Keratinocyte (primary cell): ENCODE measurements around the gene ARHGAP9. TPM values are rescaled to one million over a fixed set of nuclear protein-coding genes. Genes with fewer than 3 reads are reported as not detected.
"Not testable (repeated sequence)": the region's sequence is repeated elsewhere in the genome, so short reads cannot be mapped to it uniquely, and the experiment has no call there.

Experiments
- DNase-seq: peaks from one replicate; pipeline ENCODE4 v3.0.0-alpha.2; 2011; ENCODE audit warnings: low read depth, missing footprints, low spot score
- FAIRE-seq: peaks from 2 replicates; lab custom pipeline; 2011; peaks lifted over from hg19 to GRCh38; lab: Jason Lieb, UNC
- H2AFZ ChIP-seq: 2 replicates; pipeline ENCODE4 v1.6.0; 2012; ENCODE audit warnings: low read length, control low read depth, inconsistent platforms; ENCODE audit not compliant: control insufficient read depth
- H3K27ac ChIP-seq: 2 replicates; pipeline ENCODE4 v1.5.1; 2011; ENCODE audit warnings: low read length; ENCODE audit not compliant: control insufficient read depth, insufficient read depth
- H3K27me3 ChIP-seq: 3 replicates; pipeline ENCODE4 v1.6.0; 2011; ENCODE audit warnings: low read length; ENCODE audit not compliant: control insufficient read depth, insufficient read depth; ENCODE audit errors: extremely low read depth
- H3K36me3 ChIP-seq, 2 experiments: 2 replicates in 1 of 2; 3 replicates in 1 of 2; pipeline ENCODE4 v1.5.1; 2011; ENCODE audit warnings: low read length in 2 of 2, mild to moderate bottlenecking in 1 of 2; ENCODE audit not compliant: control insufficient read depth in 2 of 2, insufficient read depth in 2 of 2; ENCODE audit errors: extremely low read depth in 1 of 2
- H3K4me1 ChIP-seq: 3 replicates; pipeline ENCODE4 v1.5.1; 2011; ENCODE audit warnings: low read length; ENCODE audit not compliant: control insufficient read depth, insufficient read depth; ENCODE audit errors: extremely low read depth
- H3K4me2 ChIP-seq: 3 replicates; pipeline ENCODE4 v1.6.0; 2011; ENCODE audit warnings: low read depth, low read length; ENCODE audit not compliant: control insufficient read depth, insufficient read depth; ENCODE audit errors: extremely low read depth
- H3K4me3 ChIP-seq, 3 experiments: fragments of 200-600 bp in 1 of 3; sonication (generic) in 1 of 3; 2 replicates in 2 of 3; 3 replicates in 1 of 3; pipeline ENCODE4 v1.5.1; 2011 to 2016; ENCODE audit warnings: low read length in 3 of 3, mild to moderate bottlenecking in 3 of 3, control low read depth in 2 of 3, inconsistent platforms in 1 of 3, low read depth in 1 of 3, mixed read lengths in 1 of 3, mixed run types in 1 of 3, moderate library complexity in 1 of 3; ENCODE audit not compliant: control insufficient read depth in 2 of 3, insufficient read depth in 2 of 3; ENCODE audit errors: extremely low read depth in 1 of 3
- H3K79me2 ChIP-seq: 2 replicates; pipeline ENCODE4 v1.6.0; 2012; ENCODE audit warnings: low read length; ENCODE audit not compliant: control insufficient read depth, insufficient read depth
- H3K9ac ChIP-seq: 3 replicates; pipeline ENCODE4 v1.6.0; 2011; ENCODE audit warnings: low read length; ENCODE audit not compliant: control insufficient read depth, insufficient read depth; ENCODE audit errors: extremely low read depth
- H3K9me1 ChIP-seq: 3 replicates; pipeline ENCODE4 v1.6.0; 2011; ENCODE audit warnings: low read length; ENCODE audit not compliant: control insufficient read depth, insufficient read depth; ENCODE audit errors: extremely low read depth
- H3K9me3 ChIP-seq: 2 replicates; pipeline ENCODE4 v1.5.1; 2012; ENCODE audit warnings: low read depth, low read length; ENCODE audit not compliant: control insufficient read depth
- H4K20me1 ChIP-seq: 3 replicates; pipeline ENCODE4 v1.6.0; 2011; ENCODE audit warnings: low read length; ENCODE audit not compliant: control insufficient read depth, insufficient read depth; ENCODE audit errors: extremely low read depth
- CTCF ChIP-seq, 3 experiments: IDR thresholded peaks in 1 of 3; conservative IDR thresholded peaks in 1 of 3; optimal IDR thresholded peaks in 1 of 3; 2 replicates in 2 of 3; 3 replicates in 1 of 3; pipeline versions ENCODE3 to v1.5.1; 2011; ENCODE audit warnings: low read length in 3 of 3, mild to moderate bottlenecking in 3 of 3, moderate library complexity in 2 of 3, control low read depth in 1 of 3, inconsistent platforms in 1 of 3; ENCODE audit not compliant: insufficient read depth in 2 of 3; ENCODE audit errors: extremely low read depth in 1 of 3
- EZH2 ChIP-seq: IDR thresholded peaks from one replicate; pipeline ENCODE4 v1.6.1; 2012; ENCODE audit warnings: inconsistent platforms, mild to moderate bottlenecking, low read length, moderate library complexity
- dilution Hi-C: fragments of 300-500 bp; cut with MboI; formaldehyde crosslinking; loops from one replicate; pipeline ENCODE4 v1.7.0; 2020; ENCODE audit warnings: low sequenced_read_pairs; ENCODE audit not compliant: extremely low pct_ligation_motif_present
- polyA plus RNA-seq, 5 experiments: library from polyadenylated mRNA; depleted of rRNA in 3 of 5; stranded (reverse) in 3 of 5; stranded (forward) in 1 of 5; unstranded in 1 of 5; fragments of >200 nt; gene quantifications; 1 replicate in 1 of 5; 2 replicates in 3 of 5; 3 replicates in 1 of 5; pipeline versions ENCODE4 v1.2.1 to v1.2.3, GENCODE V29; 2011 to 2012; ENCODE audit warnings: missing spikeins in 2 of 5, low read depth in 1 of 5, low replicate concordance in 1 of 5

ARHGAP9 gene
- polyA plus RNA-seq, 1 donor (not counting 4 experiments of a cell fraction or from before 2014, with no cell fraction given) = not detected

DNA sequence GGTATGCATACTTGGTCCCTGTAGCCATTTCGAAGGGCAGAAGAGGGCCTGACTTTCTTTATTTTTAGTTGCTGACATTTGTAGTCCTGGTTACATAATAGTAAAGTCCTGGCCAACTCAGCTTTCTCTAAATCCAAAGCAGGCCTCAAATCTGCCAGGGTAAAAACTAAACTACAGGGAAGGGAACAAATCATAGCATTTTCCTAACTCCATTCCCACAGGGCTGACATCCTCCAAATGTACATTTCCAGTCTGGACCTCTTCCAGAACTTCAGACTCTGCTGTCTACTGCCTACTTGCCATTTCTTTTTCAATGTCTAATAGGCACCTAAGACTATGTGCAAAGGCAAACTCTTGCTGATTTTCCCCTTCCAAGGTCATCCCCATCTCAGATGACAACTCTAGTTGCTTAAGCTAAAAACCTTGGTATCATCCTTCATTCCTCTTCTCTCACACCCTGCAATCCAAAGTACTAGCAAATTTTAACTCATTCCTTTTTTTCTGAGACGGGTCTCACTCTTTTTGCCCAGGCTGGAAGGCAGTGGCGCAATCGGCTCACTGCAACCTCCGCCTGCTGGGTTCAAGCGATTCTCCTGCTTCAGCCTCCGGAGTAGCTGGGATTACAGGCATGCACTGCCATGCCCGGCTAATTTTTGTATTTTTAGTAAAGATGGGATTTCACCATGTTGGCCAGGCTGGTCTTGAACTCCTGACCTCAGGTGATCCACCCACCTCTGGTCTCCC lies 38.7 kb upstream of the ARHGAP9 start:
- no peak for FAIRE-seq
- dilution Hi-C loops = no loop called here
- Histone ChIP-seq H2AFZ (no peak overlapping the region), H3K27me3 (no peaks in the 10 kb centered on the region), H3K4me1 (peaks cover 23% of the 10 kb centered on the region), H3K36me3 (peaks cover 32 to 51% of the 10 kb centered on the region in 2 experiments), H3K27ac (peak overlapping the region; percentile 99), H3K4me3 (peak overlapping the region in 2 of 3 experiments; percentile 89 to 99), H3K9me1 (no peaks in the 10 kb centered on the region), H3K9ac (peak overlapping the region; percentile 24), H3K9me3 (no peaks in the 10 kb centered on the region), H4K20me1 (peaks cover 19% of the 10 kb centered on the region), H3K79me2 (peaks cover 24% of the 10 kb centered on the region), H3K4me2 (peak overlapping the region; percentile 97)
- DNase-seq = no peak
- TF ChIP-seq EZH2 (no peak), CTCF (optimal IDR thresholded peaks at IDR 0.05 in 1 of 3, IDR thresholded peaks at IDR 0.05 in 1 of 3, conservative IDR thresholded peaks at IDR 0.05 in 1 of 3; ENCODE audit: extremely low read depth in 1 of 3, insufficient read depth in 2 of 3, low read length in 3 of 3) (no peak)

DNA sequence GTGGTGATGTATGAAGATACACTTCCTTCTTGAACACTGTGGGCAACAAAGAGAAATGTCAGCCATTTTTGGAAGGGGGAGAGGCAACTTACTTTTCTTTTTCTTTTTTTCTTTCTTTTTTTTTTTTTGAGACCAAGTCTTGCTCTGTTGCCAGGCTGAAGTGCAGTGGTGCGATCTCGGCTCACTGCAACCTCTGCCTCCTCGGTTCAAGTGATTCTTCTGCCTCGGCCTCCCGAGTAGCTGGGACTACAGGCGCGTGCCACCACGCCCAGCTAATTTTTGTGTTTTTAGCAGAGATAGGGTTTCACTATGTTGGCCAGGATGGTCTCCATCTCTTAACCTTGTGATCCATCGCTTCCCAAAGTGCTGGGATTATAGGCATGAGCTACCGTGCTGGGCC lies 38.1 kb upstream of the ARHGAP9 start:
- Histone ChIP-seq H4K20me1 (peaks cover 19% of the 10 kb centered on the region), H3K79me2 (peaks cover 21% of the 10 kb centered on the region), H3K4me2 (peak overlapping the region; percentile 97), H3K36me3 (peaks cover 38 to 55% of the 10 kb centered on the region in 2 experiments), H3K4me1 (peaks cover 23% of the 10 kb centered on the region), H3K27ac (peak overlapping the region; percentile 11), H3K4me3 (peak overlapping the region in 1 of 3 experiments; percentile 99)
- H3K27me3 ChIP-seq, dilution Hi-C loops, DNase-seq, H2AFZ ChIP-seq, H3K9ac ChIP-seq, H3K9me3 ChIP-seq, FAIRE-seq, H3K9me1 ChIP-seq: not testable (repeated sequence)
